Activated B cell treated with CpG ODN at 0.5 μM for 24 hours (primary cell): ENCODE results near the gene PTPRT. TPM values are rescaled to one million over a fixed set of nuclear protein-coding genes. Genes with fewer than 3 reads are reported as not detected.

Experiments
- ATAC-seq: fragments of 200-7000 bp; cut with Tn5 transposase; one replicate; pipeline ENCODE4 v1.10.0; 2021; ENCODE audit warnings: low read depth, mild to moderate bottlenecking, moderate library complexity
- CTCF ChIA-PET: fragments of 350-600 bp; sonication (Branson Sonifier 250); formaldehyde crosslinking; loops from one replicate; lab custom pipeline; 2021; ENCODE audit warnings: antibody characterized with exemption; lab: Charles Lee
- POLR2A ChIA-PET: fragments of 350-600 bp; sonication (Branson Sonifier 250); formaldehyde crosslinking; loops from one replicate; lab custom pipeline; 2021; ENCODE audit warnings: antibody characterized with exemption; lab: Charles Lee
- DNase-seq: peaks from one replicate; pipeline ENCODE4 v3.0.0; 2022
- H3K27ac Mint-ChIP-seq: one replicate; pipeline ENCODE4 v1.8.0; 2020; ENCODE audit warnings: mixed read lengths
- H3K27me3 Mint-ChIP-seq: one replicate; pipeline ENCODE4 v1.8.0; 2021; ENCODE audit warnings: mixed read lengths
- H3K36me3 Mint-ChIP-seq: one replicate; pipeline ENCODE4 v1.8.0; 2021; ENCODE audit warnings: low read depth, mixed read lengths
- H3K4me1 Mint-ChIP-seq: one replicate; pipeline ENCODE4 v1.8.0; 2021; ENCODE audit warnings: mixed read lengths
- H3K4me3 Mint-ChIP-seq: one replicate; pipeline ENCODE4 v1.8.0; 2020; ENCODE audit warnings: mild to moderate bottlenecking, mixed read lengths
- H3K9me3 Mint-ChIP-seq: one replicate; pipeline ENCODE4 v1.8.0; 2020; ENCODE audit warnings: mixed read lengths
- intact Hi-C: fragments of 100-400 bp; cut with micrococcal nuclease; formaldehyde crosslinking; loops from one replicate; pipeline ENCODE4 v1.15.1; 2024
- total RNA-seq: library from RNA; stranded (reverse); gene quantifications from 2 replicates; pipeline ENCODE4 v1.2.3, GENCODE V29; 2022
- TF ChIP-seq, protein P1 (sequence below): fragments of 200-600 bp; IDR thresholded peaks from one replicate; pipeline ENCODE4 v1.8.0; 2022; ENCODE audit warnings: antibody characterized with exemption, mild to moderate bottlenecking

Gene PTPRT
- total RNA-seq, 1 donor from 2014 or later, result not detected

DNA sequence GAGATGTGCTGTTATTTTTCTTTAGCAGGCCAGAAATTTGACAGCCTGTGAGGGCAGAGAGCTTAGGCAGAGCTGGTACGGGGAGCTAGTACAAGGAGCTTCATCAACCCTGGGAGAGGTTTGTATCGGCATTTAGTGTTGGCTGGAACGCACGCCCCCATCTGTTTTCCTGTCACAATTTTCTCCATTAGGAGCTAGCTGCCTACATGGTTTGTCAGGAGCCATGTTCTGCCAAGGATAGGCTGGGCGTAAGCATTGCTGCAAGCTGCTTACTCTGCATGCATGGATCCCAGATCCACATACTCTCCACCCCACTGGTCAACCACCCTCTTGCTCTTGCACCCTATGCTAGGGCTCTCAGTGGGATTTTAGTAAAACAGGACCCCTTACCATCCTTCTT is 1122.5 kb downstream of the PTPRT start:
- Mint-ChIP-seq H3K9me3 (no peaks in the 10 kb centered on the region), H3K4me1 (no peaks in the 10 kb centered on the region), H3K27me3 (no peaks in the 10 kb centered on the region), H3K36me3 (no peaks in the 10 kb centered on the region), H3K4me3 (no peak overlapping the region), H3K27ac (no peak overlapping the region)
- CTCF ChIA-PET, result no interaction called here
- POLR2A ChIA-PET, result no interaction called here
- intact Hi-C loops, result no loop called here
- no peak for DNase-seq
- no peak for ATAC-seq
- TF ChIP-seq, protein P1, sequence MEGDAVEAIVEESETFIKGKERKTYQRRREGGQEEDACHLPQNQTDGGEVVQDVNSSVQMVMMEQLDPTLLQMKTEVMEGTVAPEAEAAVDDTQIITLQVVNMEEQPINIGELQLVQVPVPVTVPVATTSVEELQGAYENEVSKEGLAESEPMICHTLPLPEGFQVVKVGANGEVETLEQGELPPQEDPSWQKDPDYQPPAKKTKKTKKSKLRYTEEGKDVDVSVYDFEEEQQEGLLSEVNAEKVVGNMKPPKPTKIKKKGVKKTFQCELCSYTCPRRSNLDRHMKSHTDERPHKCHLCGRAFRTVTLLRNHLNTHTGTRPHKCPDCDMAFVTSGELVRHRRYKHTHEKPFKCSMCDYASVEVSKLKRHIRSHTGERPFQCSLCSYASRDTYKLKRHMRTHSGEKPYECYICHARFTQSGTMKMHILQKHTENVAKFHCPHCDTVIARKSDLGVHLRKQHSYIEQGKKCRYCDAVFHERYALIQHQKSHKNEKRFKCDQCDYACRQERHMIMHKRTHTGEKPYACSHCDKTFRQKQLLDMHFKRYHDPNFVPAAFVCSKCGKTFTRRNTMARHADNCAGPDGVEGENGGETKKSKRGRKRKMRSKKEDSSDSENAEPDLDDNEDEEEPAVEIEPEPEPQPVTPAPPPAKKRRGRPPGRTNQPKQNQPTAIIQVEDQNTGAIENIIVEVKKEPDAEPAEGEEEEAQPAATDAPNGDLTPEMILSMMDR, result no peak

DNA sequence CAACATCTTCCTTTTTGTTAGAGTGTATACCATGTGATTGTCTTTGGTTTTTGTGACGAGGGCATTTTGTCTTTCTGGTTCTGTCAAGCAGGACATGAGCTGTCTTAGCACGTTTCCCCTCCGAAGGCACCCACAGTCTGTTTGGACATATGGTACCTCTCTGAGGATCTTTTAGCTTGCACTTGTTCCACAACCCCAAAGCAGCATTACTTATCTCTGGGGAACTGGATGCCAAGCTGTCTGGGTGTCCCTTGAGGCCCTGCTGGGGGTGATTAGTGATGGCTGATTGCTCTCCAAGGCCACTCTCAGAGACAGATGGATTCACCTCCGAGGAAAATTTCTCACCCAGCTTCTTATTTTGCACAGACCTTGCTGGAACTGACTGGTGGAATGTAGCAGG is 1126.6 kb downstream of the PTPRT start:
- intact Hi-C loops, result no loop called here
- Mint-ChIP-seq H3K27me3 (no peaks in the 10 kb centered on the region), H3K9me3 (peaks cover 2% of the 10 kb centered on the region), H3K27ac (no peak overlapping the region), H3K36me3 (no peaks in the 10 kb centered on the region), H3K4me1 (no peaks in the 10 kb centered on the region), H3K4me3 (no peak overlapping the region)
- TF ChIP-seq, protein P1, result no peak
- DNase-seq, result no peak
- ChIA-PET POLR2A (no interaction called here), CTCF (no interaction called here)
- ATAC-seq, result no peak

DNA sequence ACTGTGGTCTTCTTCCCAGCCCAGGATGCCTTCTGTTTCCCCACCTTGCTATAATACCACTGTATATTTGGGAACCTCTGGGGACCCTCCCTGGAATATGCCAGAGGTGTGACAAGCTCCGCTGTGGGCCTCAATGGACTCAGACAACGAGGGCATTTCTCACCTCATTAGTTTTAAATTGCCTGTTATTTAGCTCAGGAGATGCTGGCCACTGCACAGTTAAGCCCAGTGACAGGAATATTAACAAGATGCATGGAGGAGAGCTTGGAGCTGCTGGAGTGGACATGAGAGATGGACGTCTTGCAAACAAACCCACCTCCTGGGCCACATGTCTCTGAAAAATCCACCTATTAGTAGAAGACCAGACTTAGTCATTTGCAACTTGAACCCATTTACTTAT is 1136.4 kb downstream of the PTPRT start:
- no peaks in the 10 kb centered on the region for H3K36me3 Mint-ChIP-seq
- POLR2A ChIA-PET, result no interaction called here
- no peak overlapping the region for H3K4me3 Mint-ChIP-seq
- H3K27ac Mint-ChIP-seq, result no peak overlapping the region
- ATAC-seq, result no peak
- no peak for DNase-seq
- CTCF ChIA-PET, result no interaction called here
- H3K4me1 Mint-ChIP-seq, result no peaks in the 10 kb centered on the region
- TF ChIP-seq, protein P1, result no peak
- H3K27me3 Mint-ChIP-seq, result no peaks in the 10 kb centered on the region
- H3K9me3 Mint-ChIP-seq, result no peaks in the 10 kb centered on the region
- intact Hi-C loops, result no loop called here

DNA sequence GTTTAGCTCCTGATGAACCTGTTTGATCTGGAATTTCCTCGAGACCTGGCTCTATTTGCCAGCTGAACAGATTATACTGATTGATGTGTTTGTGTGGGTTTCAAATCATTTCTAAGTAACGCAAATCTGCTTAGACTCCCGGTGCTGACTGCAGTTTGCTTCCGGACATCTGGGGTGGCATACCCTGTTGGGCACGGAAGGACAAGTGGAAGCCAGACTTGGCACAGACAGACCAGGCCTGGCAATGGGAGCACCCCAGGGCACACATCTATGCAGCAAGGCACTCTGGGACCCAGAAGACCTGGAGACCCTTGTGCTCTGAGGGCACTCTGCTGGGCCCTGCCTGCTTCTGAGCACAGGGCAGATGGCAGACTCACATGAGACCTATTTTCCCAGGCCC is 1137.8 kb downstream of the PTPRT start:
- Mint-ChIP-seq H3K4me3 (no peak overlapping the region), H3K9me3 (no peaks in the 10 kb centered on the region), H3K27ac (no peak overlapping the region), H3K36me3 (no peaks in the 10 kb centered on the region), H3K27me3 (no peaks in the 10 kb centered on the region), H3K4me1 (no peaks in the 10 kb centered on the region)
- TF ChIP-seq, protein P1, result no peak
- intact Hi-C loops, result no loop called here
- CTCF ChIA-PET, result no interaction called here
- DNase-seq, result no peak
- POLR2A ChIA-PET, result no interaction called here
- ATAC-seq, result no peak

DNA sequence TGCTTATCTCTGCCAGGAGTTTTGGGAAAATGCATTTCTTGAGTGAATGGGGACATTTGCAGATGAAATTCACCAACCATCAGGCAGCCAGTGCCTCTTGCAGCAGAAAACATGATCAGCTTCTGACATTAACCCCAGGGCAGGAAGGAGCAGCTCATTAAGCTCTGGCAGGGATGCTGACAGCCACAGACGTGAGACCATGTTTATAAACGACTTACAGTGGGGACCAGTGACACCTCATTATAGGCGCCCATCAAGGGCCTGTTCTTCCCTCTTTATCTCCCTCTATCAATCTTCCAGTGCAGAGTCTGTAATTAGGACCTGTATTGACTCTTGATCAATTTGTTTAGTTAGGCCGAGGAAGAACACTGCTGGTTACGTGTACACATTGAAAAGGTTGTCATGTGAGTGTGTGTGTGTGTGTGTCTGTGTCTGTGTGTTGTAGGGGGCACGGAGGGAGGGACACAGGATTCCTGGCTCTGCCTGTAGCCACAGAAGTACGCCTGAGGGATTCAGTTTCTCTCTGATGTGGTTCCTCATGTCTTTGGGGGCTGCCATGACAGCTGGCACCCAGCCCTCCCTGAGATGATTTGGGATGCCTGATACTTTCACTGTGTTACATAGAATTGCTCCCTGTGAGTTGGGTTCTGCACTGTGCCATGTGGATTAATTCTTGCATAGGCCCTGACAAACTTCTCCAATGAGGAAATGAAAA is 1143.2 kb downstream of the PTPRT start:
- TF ChIP-seq, protein P1, result no peak
- DNase-seq (no peak), ATAC-seq (no peak)
- POLR2A ChIA-PET, result no interaction called here
- Mint-ChIP-seq H3K9me3 (no peaks in the 10 kb centered on the region), H3K36me3 (no peaks in the 10 kb centered on the region), H3K4me1 (no peaks in the 10 kb centered on the region), H3K4me3 (no peak overlapping the region), H3K27ac (no peak overlapping the region), H3K27me3 (no peaks in the 10 kb centered on the region)
- CTCF ChIA-PET, result no interaction called here
- intact Hi-C loops, result no loop called here
